ENCODE results near the gene TRMO. TPM values are rescaled to one million over a fixed set of nuclear protein-coding genes. Genes with fewer than 3 reads are reported as not detected.

The TRMO gene
- total RNA-seq, 1 experiment from 2014 or later, result 8.6 TPM

DNA sequence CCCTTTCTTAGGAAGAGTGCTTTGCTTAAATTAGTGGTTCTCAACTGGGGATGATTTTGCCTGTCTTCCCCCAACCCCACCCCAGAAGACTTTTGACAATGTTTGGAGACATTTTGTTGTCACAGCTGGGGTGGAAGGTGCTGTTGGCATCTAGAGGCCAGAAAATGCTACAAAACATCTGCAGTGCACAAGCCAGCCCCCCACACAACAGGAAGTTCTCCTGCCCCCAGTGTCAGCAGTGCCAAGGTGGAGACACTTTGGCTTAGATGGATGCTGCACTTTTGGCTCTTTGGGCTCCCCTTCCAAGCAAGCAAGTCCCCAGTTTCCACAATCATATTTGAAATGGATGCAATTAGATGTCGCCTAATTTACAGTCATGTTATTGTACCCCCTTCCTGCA lies 13.0 kb upstream of the TRMO start:
- TF ChIP-seq CTCF (conservative IDR thresholded peaks at IDR 0.05), result no peak
- no CpG with 5 or more reads among the region's 1 CpG for WGBS (ENCODE audit: extremely low coverage, insufficient read length, low lambda C conversion rate)

More for the DNA sequence above, 13.0 kb upstream of the TRMO start:
- H4K5ac ChIP-seq (ENCODE audit: insufficient read length, low read depth, low read length), result no peak overlapping the region
- no peak overlapping the region for H3K56ac ChIP-seq (ENCODE audit: insufficient read length, low read depth, low read length)
- no peaks in the 10 kb centered on the region for H3K79me2 ChIP-seq (ENCODE audit: insufficient read depth, low read length)
- no peak for DNase-seq
- no peak overlapping the region for H3K23ac ChIP-seq (ENCODE audit: insufficient read length, low read depth, low read length)
- H3K18ac ChIP-seq (ENCODE audit: insufficient read length, low read depth, low read length), result no peak overlapping the region
- Mint-ChIP-seq H3K36me3 (ENCODE audit: insufficient read depth in 1 of 3, low read depth in 3 of 3) (no peaks in the 10 kb centered on the region), H3K4me3 (no peak overlapping the region), H3K4me1 (no peaks in the 10 kb centered on the region), H3K27ac (no peak overlapping the region; a peak in 1 of 7 replicates), H3K9me3 (no peaks in the 10 kb centered on the region), H3K27me3 (ENCODE audit: low read depth) (peaks cover 52% of the 10 kb centered on the region)
- H3K14ac ChIP-seq (ENCODE audit: insufficient read depth, low read length), result no peak overlapping the region
- no peak overlapping the region for H3K4ac ChIP-seq (ENCODE audit: low read depth, low read length)
- H4K8ac ChIP-seq (replicated peaks; ENCODE audit: insufficient read length, low read depth, low read length), result no peak overlapping the region
- H3K9me3 ChIP-seq (ENCODE audit: control insufficient read depth, low read depth, low read length), result no peaks in the 10 kb centered on the region
- H3K9ac ChIP-seq (ENCODE audit: extremely low read depth, insufficient read length, low read length), result no peak overlapping the region
- H2BK15ac ChIP-seq (ENCODE audit: low read depth, low read length), result no peak overlapping the region
- no peaks in the 10 kb centered on the region for H4K20me1 ChIP-seq (ENCODE audit: control insufficient read depth, insufficient read depth, insufficient read length)
- H3K4me2 ChIP-seq (ENCODE audit: insufficient read depth, insufficient read length, low read length), result no peak overlapping the region
- no peak overlapping the region for H2AFZ ChIP-seq (ENCODE audit: low read length)
- no peaks in the 10 kb centered on the region for H3K79me1 ChIP-seq (ENCODE audit: insufficient read depth, low read depth, low read length, poor library complexity, severe bottlenecking)
- H2BK12ac ChIP-seq (ENCODE audit: insufficient read length, low read depth, low read length), result no peak overlapping the region
- no peak overlapping the region for H3K27ac ChIP-seq (ENCODE audit: insufficient read length, low read depth, low read length)
- H2BK120ac ChIP-seq (ENCODE audit: low read depth, low read length, poor library complexity, severe bottlenecking), result no peak overlapping the region
- no peak overlapping the region for H3T11ph ChIP-seq (ENCODE audit: low read length)
- no peak overlapping the region for H2BK20ac ChIP-seq (ENCODE audit: low read depth, low read length, poor library complexity, severe bottlenecking)
- no peaks in the 10 kb centered on the region for H3K23me2 ChIP-seq (ENCODE audit: insufficient read length, low read depth, low read length, poor library complexity, severe bottlenecking)
- H2AK5ac ChIP-seq (ENCODE audit: insufficient read length, low read length), result no peak overlapping the region
- no peak overlapping the region for H2BK5ac ChIP-seq (ENCODE audit: insufficient read length, low read length)
- H3K27me3 ChIP-seq (ENCODE audit: insufficient read depth, low read length), result no peaks in the 10 kb centered on the region; the same call in 1 of the 2 replicates
- H3K4me1 ChIP-seq (ENCODE audit: insufficient read depth, low read length), result no peaks in the 10 kb centered on the region
- H4K91ac ChIP-seq (ENCODE audit: insufficient read length, low read depth, low read length), result no peak overlapping the region

All from H9 (cell line).